Left ventricle myocardium inferior (tissue), 1 donor: ENCODE results near the gene TFDP1. TPM values are rescaled to one million over a fixed set of nuclear protein-coding genes. Genes with fewer than 3 reads are reported as not detected.
A peak's percentile ranks its signal among the peaks of the same experiment; 100 is the strongest.

Source experiments
- DNase-seq: peaks from one replicate; pipeline ENCODE4 v3.0.0-alpha.2; 2020
- H3K27ac ChIP-seq: fragments of 200-600 bp; replicated peaks from 2 replicates; pipeline ENCODE4 v1.8.0; 2021
- H3K27me3 ChIP-seq: fragments of 200-600 bp; 2 replicates; pipeline ENCODE4 v1.8.0; 2021; ENCODE audit warnings: low read depth
- H3K36me3 ChIP-seq: fragments of 200-600 bp; 2 replicates; pipeline ENCODE4 v1.8.0; 2021
- H3K4me1 ChIP-seq: fragments of 200-600 bp; 2 replicates; pipeline ENCODE4 v1.8.0; 2021
- H3K4me3 ChIP-seq: fragments of 200-600 bp; 2 replicates; pipeline ENCODE4 v1.8.0; 2021; ENCODE audit warnings: mild to moderate bottlenecking, moderate library complexity
- H3K9me3 ChIP-seq: fragments of 200-600 bp; replicated peaks from 2 replicates; pipeline ENCODE4 v1.8.0; 2021
- intact Hi-C: fragments of 100-400 bp; cut with micrococcal nuclease; formaldehyde crosslinking; loops from one replicate; pipeline ENCODE4 v1.11.0; 2022
- total RNA-seq: library from RNA; stranded (reverse); fragmentation: NEBNext Ultra II Directional; extraction: Animal tissue kit (Norgen Biotek cat#: 25700); gene quantifications from one replicate; pipeline ENCODE4 v1.2.1, GENCODE V29; 2021
- TF ChIP-seq, protein P1 (sequence below): fragments of 200-600 bp; IDR thresholded peaks from 2 replicates; pipeline ENCODE4 v1.8.0; 2021; ENCODE audit warnings: antibody characterized with exemption, mild to moderate bottlenecking, borderline replicate concordance
- donor health status: DM: no; HTN: yes; CAD: no; lungs with severe emphysema.

Gene TFDP1
- total RNA-seq, 1 donor from 2014 or later, result 48.7 TPM

GRCh38 chr13:113669755-113670341 lies 85.3 kb downstream of the TFDP1 start:
- no peaks in the 10 kb centered on the region for H3K4me1 ChIP-seq
- no peaks in the 10 kb centered on the region for H3K36me3 ChIP-seq
- TF ChIP-seq, protein P1, sequence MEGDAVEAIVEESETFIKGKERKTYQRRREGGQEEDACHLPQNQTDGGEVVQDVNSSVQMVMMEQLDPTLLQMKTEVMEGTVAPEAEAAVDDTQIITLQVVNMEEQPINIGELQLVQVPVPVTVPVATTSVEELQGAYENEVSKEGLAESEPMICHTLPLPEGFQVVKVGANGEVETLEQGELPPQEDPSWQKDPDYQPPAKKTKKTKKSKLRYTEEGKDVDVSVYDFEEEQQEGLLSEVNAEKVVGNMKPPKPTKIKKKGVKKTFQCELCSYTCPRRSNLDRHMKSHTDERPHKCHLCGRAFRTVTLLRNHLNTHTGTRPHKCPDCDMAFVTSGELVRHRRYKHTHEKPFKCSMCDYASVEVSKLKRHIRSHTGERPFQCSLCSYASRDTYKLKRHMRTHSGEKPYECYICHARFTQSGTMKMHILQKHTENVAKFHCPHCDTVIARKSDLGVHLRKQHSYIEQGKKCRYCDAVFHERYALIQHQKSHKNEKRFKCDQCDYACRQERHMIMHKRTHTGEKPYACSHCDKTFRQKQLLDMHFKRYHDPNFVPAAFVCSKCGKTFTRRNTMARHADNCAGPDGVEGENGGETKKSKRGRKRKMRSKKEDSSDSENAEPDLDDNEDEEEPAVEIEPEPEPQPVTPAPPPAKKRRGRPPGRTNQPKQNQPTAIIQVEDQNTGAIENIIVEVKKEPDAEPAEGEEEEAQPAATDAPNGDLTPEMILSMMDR, result no peak
- H3K4me3 ChIP-seq, result no peak overlapping the region
- intact Hi-C loops, result no loop called here
- no peak overlapping the region for H3K27ac ChIP-seq
- H3K9me3 ChIP-seq, result no peaks in the 10 kb centered on the region
- peak; percentile 4 for DNase-seq
- H3K27me3 ChIP-seq, result peaks cover 9% of the 10 kb centered on the region

DNA sequence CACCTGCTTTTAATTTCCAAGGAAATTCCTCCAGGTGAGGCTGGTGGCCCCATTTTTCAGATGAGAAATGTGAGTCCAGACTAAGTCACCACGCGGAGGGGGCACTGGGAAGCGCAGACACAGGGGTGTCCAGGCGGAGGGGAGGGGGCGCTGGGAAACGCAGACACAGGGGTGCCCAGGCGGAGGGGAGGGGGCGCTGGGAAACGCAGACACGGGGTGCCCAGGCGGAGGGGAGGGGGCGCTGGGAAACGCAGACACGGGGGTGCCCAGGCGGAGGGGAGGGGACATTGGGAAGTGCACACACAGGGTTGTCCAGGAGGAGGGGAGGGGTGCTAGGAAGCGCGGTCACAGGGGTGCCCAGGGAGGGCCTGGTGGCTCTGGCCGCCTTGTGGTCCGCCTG lies 86.0 kb downstream of the TFDP1 start:
- peak; percentile 3 for DNase-seq
- intact Hi-C loops, result no loop called here
- no peak overlapping the region for H3K27ac ChIP-seq
- no peak overlapping the region for H3K4me3 ChIP-seq
- H3K27me3 ChIP-seq, result peaks cover 9% of the 10 kb centered on the region
- H3K9me3 ChIP-seq, result no peaks in the 10 kb centered on the region
- H3K36me3 ChIP-seq, result no peaks in the 10 kb centered on the region
- H3K4me1 ChIP-seq, result no peaks in the 10 kb centered on the region
- TF ChIP-seq, protein P1, result no peak

DNA sequence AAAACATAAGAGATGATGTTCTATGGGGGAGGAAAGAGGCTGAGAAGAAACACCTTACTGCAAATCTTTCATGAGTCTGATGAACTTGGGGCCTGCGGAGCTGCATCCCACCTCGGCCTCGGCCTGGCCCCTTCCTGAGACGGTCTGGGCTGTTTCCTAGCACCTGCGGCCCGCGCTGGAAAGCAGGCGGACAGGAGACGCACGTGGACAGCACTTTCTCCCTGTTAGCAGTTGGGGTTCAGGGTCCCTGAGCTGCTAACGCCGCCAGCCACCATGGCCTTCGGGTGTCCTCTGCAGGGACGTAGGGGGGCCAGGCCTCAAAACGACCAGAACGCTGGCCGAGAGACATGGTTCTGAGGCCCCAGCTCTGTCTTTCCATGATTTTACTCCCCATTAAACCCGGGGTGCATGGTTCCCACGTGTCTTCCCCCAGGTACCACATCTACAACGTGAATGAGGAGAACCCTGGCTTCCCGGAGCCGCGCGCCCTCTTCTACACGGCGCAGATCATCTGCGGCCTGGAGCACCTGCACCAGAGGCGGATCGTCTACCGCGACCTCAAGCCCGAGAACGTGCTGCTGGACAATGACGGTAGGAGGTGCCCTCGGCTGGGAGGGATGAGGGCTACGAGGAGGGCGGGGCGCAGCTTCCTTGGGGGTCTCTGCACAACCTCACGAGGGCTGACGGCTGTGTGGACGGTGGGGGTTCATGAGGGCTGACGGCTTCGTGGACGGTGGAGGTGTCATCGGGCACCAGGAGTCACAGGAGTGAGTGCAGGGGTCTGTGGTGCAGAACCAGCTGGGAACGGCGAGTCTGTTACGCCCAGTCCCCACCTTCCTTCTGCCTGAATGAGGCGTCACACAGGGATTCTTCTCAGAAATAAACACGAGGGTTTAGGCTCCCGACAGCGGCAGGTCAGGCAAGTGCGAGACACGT lies 86.8 kb downstream of the TFDP1 start:
- Histone ChIP-seq H3K27me3 (peaks cover 9% of the 10 kb centered on the region), H3K4me3 (no peak overlapping the region), H3K27ac (no peak overlapping the region), H3K4me1 (no peaks in the 10 kb centered on the region), H3K36me3 (no peaks in the 10 kb centered on the region), H3K9me3 (no peaks in the 10 kb centered on the region)
- intact Hi-C loops, result no loop called here
- DNase-seq, result peak; percentile 11
- TF ChIP-seq, protein P1, result no peak

DNA sequence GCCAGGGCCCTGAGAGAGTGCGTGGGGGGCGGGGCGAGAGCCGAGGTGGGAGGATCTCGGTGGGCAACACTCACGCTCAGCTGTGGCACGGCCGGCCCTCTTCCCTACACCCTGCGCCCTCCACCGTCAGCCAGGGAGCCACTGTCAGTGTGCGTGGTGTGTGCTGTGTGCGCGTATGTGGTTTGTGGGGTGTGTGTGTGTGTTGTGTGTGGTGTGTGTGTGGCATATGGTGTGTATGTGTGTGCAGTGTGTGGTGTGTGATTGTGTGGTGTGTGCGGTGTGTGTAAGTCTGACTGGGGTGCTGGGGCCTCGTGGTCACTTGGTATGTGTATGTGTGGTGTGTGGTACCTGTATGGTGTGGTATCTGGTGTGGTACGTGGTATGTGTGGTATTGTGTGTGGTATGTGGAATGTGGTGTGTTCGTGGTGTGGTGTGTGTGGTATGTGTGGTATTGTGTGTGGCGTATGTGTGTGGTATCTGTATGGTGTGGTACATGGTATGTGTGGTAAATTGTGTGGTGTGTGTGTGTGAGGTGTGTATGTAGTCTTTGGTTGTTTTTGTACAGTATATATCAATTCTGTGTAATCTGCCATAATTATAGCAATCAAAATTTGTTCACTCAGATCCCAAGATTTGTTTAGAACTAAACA lies 87.6 kb downstream of the TFDP1 start:
- H3K27me3 ChIP-seq, result peaks cover 9% of the 10 kb centered on the region
- no peak overlapping the region for H3K27ac ChIP-seq
- TF ChIP-seq, protein P1, result no peak
- H3K36me3 ChIP-seq, result no peaks in the 10 kb centered on the region
- intact Hi-C loops, result no loop called here
- H3K4me1 ChIP-seq, result no peaks in the 10 kb centered on the region
- no peak overlapping the region for H3K4me3 ChIP-seq
- no peaks in the 10 kb centered on the region for H3K9me3 ChIP-seq
- peak; percentile 4 for DNase-seq

Other genes starting within 250 kb of the TFDP1 start
- gene GRTP1, start 220.6 kb upstream of the TFDP1 start, total RNA-seq, result 1.6 TPM
- 484 TPM for gene ADPRHL1, start 131.3 kb upstream of the TFDP1 start, total RNA-seq
- 196 TPM for gene DCUN1D2, start 94.0 kb upstream of the TFDP1 start, total RNA-seq
- gene ATP4B, start 73.4 kb downstream of the TFDP1 start, total RNA-seq, result not detected
- gene GRK1, start 82.5 kb downstream of the TFDP1 start, total RNA-seq, result 0.85 TPM
- gene TMEM255B, start 174.5 kb downstream of the TFDP1 start, total RNA-seq, result 7.7 TPM